SU-DHL-6 (cell line): Measurements from ENCODE around the gene ANKRD34C.

Experiments
- H2AFZ ChIP-seq: fragments of 200-600 bp; sonication (generic); 2 replicates; pipeline ENCODE4 v1.6.1; 2014; ENCODE audit warnings: low read depth, mild to moderate bottlenecking, moderate library complexity, mixed read lengths, antibody characterized with exemption, low read length; ENCODE audit not compliant: severe bottlenecking
- H3F3A ChIP-seq: fragments of 200-600 bp; shearing (Covaris generic); 2 replicates; pipeline ENCODE4 v1.6.0; 2016; ENCODE audit warnings: antibody characterized with exemption, mild to moderate bottlenecking; ENCODE audit not compliant: insufficient read depth
- H3K27ac ChIP-seq: fragments of 200-600 bp; sonication (generic); 2 replicates; pipeline ENCODE4 v1.5.1; 2016; ENCODE audit warnings: low read depth, mild to moderate bottlenecking, low read length, moderate library complexity, mixed read lengths
- H3K27me3 ChIP-seq: fragments of 200-600 bp; sonication (generic), shearing (Covaris generic); 2 replicates; pipeline ENCODE4 v1.6.0; 2014; ENCODE audit warnings: mild to moderate bottlenecking, low read length
- H3K36me3 ChIP-seq: fragments of 200-600 bp; sonication (generic); 2 replicates; pipeline ENCODE4 v1.6.1; 2014; ENCODE audit warnings: mild to moderate bottlenecking, low read length, mixed read lengths
- H3K4me2 ChIP-seq: fragments of 300-600, 200-600 bp; shearing (Covaris generic), sonication (generic); 2 replicates; pipeline ENCODE4 v1.6.0; 2014; ENCODE audit warnings: low read length, low read depth, mild to moderate bottlenecking; ENCODE audit not compliant: poor library complexity, severe bottlenecking
- H3K4me3 ChIP-seq: fragments of 200-600 bp; sonication (generic); 2 replicates; pipeline ENCODE4 v1.5.1; 2014; ENCODE audit warnings: antibody characterized with exemption, low read length, mild to moderate bottlenecking, mixed read lengths; ENCODE audit not compliant: insufficient read depth, poor library complexity, severe bottlenecking
- H3K79me2 ChIP-seq: fragments of 200-600 bp; sonication (generic); 2 replicates; pipeline ENCODE4 v1.6.1; 2014; ENCODE audit warnings: mild to moderate bottlenecking, low read length, moderate library complexity; ENCODE audit not compliant: insufficient read depth
- H3K9ac ChIP-seq: fragments of 200-600 bp; sonication (generic); 2 replicates; pipeline ENCODE4 v1.7.0; 2014; ENCODE audit warnings: mild to moderate bottlenecking, low read length
- H3K9me2 ChIP-seq: fragments of 200-600 bp; sonication (generic); replicated peaks from 2 replicates; pipeline ENCODE4 v1.6.1; 2014; ENCODE audit warnings: low read length; ENCODE audit not compliant: insufficient read depth
- H3K9me3 ChIP-seq: fragments of 200-600 bp; sonication (generic); 2 replicates; pipeline ENCODE4 v1.6.1; 2014; ENCODE audit warnings: low read length, mixed read lengths; ENCODE audit not compliant: insufficient read depth
- H4K20me1 ChIP-seq: fragments of 200-600 bp; sonication (generic); 2 replicates; pipeline ENCODE4 v1.6.1; 2014; ENCODE audit warnings: low read depth, mild to moderate bottlenecking, antibody characterized with exemption, low read length, moderate library complexity, mixed read lengths
- CTCF ChIP-seq: fragments of 200-600 bp; sonication (generic); IDR thresholded peaks from one replicate; pipeline ENCODE4 v1.5.1; 2017; ENCODE audit warnings: antibody characterized with exemption, mild to moderate bottlenecking, low read length, moderate library complexity; ENCODE audit not compliant: insufficient read depth, poor library complexity, severe bottlenecking
- EZH2phosphoT487 ChIP-seq: fragments of 200-600 bp; sonication (generic), shearing (Covaris generic); conservative IDR thresholded peaks from 2 replicates; pipeline ENCODE4 v1.6.1; 2018; ENCODE audit warnings: mild to moderate bottlenecking, antibody characterized with exemption, low read length, moderate library complexity, mixed read lengths

ANKRD34C gene

DNA sequence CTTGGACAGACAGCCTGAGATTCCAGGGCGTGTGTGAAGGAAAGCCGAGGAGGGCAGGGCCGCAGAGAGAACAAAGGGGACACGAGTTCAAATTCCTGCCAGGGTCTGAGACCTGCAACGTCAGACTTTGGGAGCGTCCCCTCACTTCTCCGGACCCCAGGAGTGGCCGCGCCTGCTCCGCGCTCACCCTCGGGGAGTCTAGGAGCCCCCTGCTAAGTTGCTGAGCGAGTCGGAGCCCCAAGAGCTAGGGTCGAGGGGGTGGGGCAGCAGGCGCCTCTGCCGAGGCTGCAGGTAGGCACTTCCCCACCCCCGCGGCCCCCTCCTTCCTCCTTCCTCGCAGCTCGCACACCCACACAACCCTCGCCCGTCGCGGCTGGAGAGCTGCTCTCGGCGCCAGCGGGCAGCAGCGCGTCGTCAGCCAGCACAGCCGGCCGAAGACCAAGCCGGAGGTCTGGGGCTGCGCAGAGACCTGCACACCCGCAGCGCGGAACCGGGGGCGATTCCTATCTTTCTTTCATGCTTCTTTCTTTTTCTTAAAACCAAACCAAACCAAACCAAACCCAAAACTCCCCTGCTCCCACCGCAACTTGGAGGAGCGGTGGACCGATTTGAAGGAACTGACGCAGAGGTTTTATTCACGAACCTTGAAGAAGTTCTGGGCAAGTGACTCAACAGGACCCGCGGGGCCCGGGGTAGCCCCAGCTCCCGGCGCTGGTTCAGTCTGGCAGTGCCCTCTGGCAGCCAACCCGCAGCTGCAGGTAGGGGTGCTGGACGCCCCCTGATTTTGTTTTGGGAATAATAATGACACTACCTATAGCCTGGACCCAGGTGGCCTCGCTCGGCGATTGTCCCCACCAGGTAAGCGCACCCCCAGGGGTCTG lies at the start of gene ANKRD34C:
TSS of gene ANKRD34C (plus strand) at position 352 of the 881 bp plus-strand sequence. CDS start 10,563 bp downstream, outside the sequence.
- no peaks in the 10 kb centered on the region for H3F3A ChIP-seq
- H3K9me3 ChIP-seq = no peaks in the 10 kb centered on the region
- no peaks in the 10 kb centered on the region for H3K27me3 ChIP-seq
- no peak within 1 kb of the TSS for H3K4me2 ChIP-seq
- no peaks in the 10 kb centered on the region; the same call in 1 of the 2 replicates for H3K9me2 ChIP-seq
- H3K79me2 ChIP-seq = no peaks in the 10 kb centered on the region
- no peak within 1 kb of the TSS for H3K4me3 ChIP-seq
- H4K20me1 ChIP-seq = no peaks in the 10 kb centered on the region
- H2AFZ ChIP-seq = no peak within 1 kb of the TSS
- no peak for TF ChIP-seq EZH2phosphoT487
- TF ChIP-seq CTCF = no peak
- no peaks in the 10 kb centered on the region for H3K36me3 ChIP-seq
- H3K9ac ChIP-seq = no peak within 1 kb of the TSS
- H3K27ac ChIP-seq = no peak within 1 kb of the TSS

DNA sequence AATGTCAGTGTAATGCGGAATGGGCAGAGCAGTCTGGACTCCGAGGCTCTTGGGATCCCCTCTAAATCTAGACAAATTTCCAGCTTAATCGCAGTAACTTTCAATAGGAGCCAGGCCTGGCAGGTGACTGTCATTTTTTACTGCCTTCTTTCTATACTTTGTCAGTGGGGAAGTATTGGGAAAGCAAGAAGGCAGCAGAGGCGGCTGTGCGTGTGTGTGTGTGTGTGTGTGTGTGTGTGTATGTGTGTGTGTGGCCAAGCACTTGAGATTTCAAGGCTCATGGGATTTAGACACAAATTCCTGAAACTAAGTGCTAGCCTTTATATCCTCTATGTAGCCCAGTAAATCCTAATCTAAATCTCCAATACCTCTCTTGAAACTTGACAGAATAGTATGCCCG lies 49.3 kb upstream of the ANKRD34C start:
- no peaks in the 10 kb centered on the region for H3K79me2 ChIP-seq

GRCh38 chr15:79240036-79240435 lies 42.5 kb upstream of the ANKRD34C start:
- H3K9me3 ChIP-seq = no peaks in the 10 kb centered on the region
- TF ChIP-seq EZH2phosphoT487 = no peak
- TF ChIP-seq CTCF = no peak

More for the DNA sequence above, 49.3 kb upstream of the ANKRD34C start:
- Histone ChIP-seq H3K4me2 (no peak overlapping the region), H3K27me3 (no peaks in the 10 kb centered on the region), H2AFZ (no peak overlapping the region), H3K9me2 (no peaks in the 10 kb centered on the region), H3K27ac (no peak overlapping the region), H3K9ac (no peak overlapping the region), H3K36me3 (no peaks in the 10 kb centered on the region), H4K20me1 (no peaks in the 10 kb centered on the region), H3K9me3 (no peaks in the 10 kb centered on the region), H3K4me3 (no peak overlapping the region), H3F3A (no peaks in the 10 kb centered on the region)
- TF ChIP-seq CTCF (no peak), EZH2phosphoT487 (no peak)

More at GRCh38 chr15:79240036-79240435, 42.5 kb upstream of the ANKRD34C start:
- no peaks in the 10 kb centered on the region for H3K79me2 ChIP-seq
- no peaks in the 10 kb centered on the region for H4K20me1 ChIP-seq
- no peaks in the 10 kb centered on the region for H3K36me3 ChIP-seq
- no peak overlapping the region for H3K9ac ChIP-seq
- H3K9me2 ChIP-seq = no peaks in the 10 kb centered on the region
- H3K27me3 ChIP-seq = no peaks in the 10 kb centered on the region
- H3F3A ChIP-seq = no peaks in the 10 kb centered on the region
- H2AFZ ChIP-seq = no peak overlapping the region
- no peak overlapping the region for H3K4me2 ChIP-seq
- H3K4me3 ChIP-seq = no peak overlapping the region
- no peak overlapping the region for H3K27ac ChIP-seq
